GM18870 (cell line): ENCODE data around the gene ASNS.

Source experiments
- ATAC-seq: cut with Tn5 transposase; IDR thresholded peaks from one replicate; pipeline ENCODE4 v1.9.1; 2021; ENCODE audit warnings: moderate library complexity; ENCODE audit not compliant: unreplicated experiment

The ASNS gene

GRCh38 chr7:97842772-97843345 lies 29.3 kb downstream of the ASNS start:
- no peak for ATAC-seq

DNA sequence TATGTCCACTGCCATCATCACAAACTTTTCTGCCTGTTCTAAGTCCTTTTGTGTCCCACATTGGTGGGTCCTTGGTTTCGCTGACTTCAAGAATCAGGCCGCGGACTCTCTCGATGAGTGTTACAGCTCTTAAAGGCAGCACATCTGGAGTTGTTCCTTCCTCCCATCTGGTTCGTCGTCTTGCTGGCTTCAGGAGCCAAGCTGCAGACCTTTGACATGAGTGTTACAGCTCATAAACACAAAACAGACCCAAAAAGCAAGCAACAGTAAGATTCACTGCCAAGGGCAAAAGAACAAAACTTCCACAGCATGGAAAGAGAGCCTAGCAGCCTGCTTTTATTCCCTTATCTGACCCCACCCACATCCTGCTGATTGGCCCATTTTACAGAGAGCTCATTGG lies 30.2 kb downstream of the ASNS start:
- no peak for ATAC-seq

DNA sequence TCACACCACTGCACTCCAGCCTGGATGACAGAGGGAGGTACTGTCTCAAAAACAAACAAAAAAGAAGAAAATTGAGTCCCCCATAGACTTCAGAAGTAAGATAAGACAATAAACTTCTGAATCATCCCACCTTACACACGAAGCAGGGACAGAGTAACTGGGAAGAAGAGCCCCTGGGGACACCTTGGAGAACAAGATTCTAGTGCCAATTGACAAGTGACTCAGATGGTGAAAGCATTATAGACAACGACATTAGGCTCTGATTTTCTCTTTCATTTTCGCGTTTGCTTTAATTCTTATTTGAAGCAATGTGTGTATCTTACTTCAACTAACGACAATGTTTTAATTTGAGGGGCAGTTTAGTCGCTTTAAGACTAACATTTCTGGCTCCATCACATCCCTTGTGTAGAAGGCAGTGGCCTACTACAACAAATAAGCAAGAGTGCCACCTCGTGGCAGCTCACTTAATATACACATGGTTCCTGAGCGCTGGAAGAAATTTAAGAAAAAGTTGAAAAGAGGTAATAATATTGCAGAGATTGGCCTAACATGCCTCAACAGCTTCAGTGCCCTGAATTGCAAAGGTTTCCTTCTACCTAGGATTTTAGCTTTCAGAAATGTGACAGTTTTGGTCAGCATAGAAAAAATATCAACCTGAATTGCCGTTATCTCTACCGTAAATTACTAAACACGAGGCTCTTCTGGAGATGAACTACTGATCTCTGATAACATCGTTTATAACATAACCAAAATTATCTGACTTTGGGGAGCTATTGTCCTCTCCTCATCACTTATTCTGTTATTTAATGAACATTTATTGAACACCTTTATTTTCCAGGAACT lies 36.7 kb downstream of the ASNS start:
- peak; percentile 75 for ATAC-seq

DNA sequence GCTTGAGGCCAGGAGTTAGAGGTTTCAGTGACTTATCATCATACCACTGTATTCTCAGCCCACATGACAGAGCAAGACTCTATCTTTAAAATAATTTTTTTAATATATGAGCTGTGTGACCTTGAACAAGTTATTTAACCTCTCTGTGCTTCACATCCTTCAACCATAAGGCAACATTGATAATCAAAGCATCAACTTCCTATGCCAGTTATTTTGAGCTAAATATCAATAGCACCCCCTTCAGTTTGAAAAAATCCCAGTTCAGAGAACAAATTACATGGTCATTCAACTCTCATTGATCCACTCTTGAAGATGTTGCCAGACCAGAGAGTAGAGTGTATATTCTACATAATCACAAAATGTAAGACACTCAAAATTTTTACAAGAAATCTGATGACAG lies 53.0 kb downstream of the ASNS start:
- ATAC-seq = no peak

- no peak for ATAC-seq
Measured at GRCh38 chr7:97818066-97818663, 54.0 kb downstream of the ASNS start.
